Fibroblast of skin of right biceps (primary cell): ENCODE measurements around the gene CTXN1.
A peak's percentile ranks its signal among the peaks of the same experiment; 100 is the strongest.
"Not testable (repeated sequence)": the region's sequence is repeated elsewhere in the genome, so short reads cannot be mapped to it uniquely, and the experiment has no call there.

Experiments used
- DNase-seq: peaks from one replicate; pipeline ENCODE4 v3.0.0-alpha.2; 2013

Gene CTXN1

GRCh38 chr19:7924651-7925170 is 1.2 kb downstream of the CTXN1 start:
- no peak for DNase-seq

GRCh38 chr19:7924241-7924640 is 1.7 kb downstream of the CTXN1 start:
- DNase-seq, result no peak

- no peak for DNase-seq
These were observed 2.4 kb downstream of the CTXN1 start for GRCh38 chr19:7923295-7924191.

GRCh38 chr19:7922836-7923195 is 3.1 kb downstream of the CTXN1 start:
- no peak for DNase-seq

GRCh38 chr19:7921967-7922835 is 3.7 kb downstream of the CTXN1 start:
- no peak for DNase-seq

- DNase-seq, result no peak
These were observed 4.5 kb downstream of the CTXN1 start for GRCh38 chr19:7921302-7921966.

- DNase-seq, result peak; percentile 94
These were observed 5.2 kb downstream of the CTXN1 start for GRCh38 chr19:7920519-7921301.

GRCh38 chr19:7919610-7920518 is 6.1 kb downstream of the CTXN1 start, which contains the start of gene SNAPC2:
TSS of gene SNAPC2 (plus strand) at chr19:7920338. CDS start at chr19:7920367, 29 bp downstream.
- peak; percentile 95 for DNase-seq

GRCh38 chr19:7918615-7919421 is 7.1 kb downstream of the CTXN1 start:
- DNase-seq, result no peak

- DNase-seq, result not testable (repeated sequence)
These were observed 7.8 kb downstream of the CTXN1 start for GRCh38 chr19:7918062-7918614.

GRCh38 chr19:7917267-7918061 is 8.5 kb downstream of the CTXN1 start:
- DNase-seq, result peak; percentile 46

GRCh38 chr19:7916955-7917266 is 9.0 kb downstream of the CTXN1 start:
- no peak for DNase-seq

GRCh38 chr19:7916103-7916954 is 9.6 kb downstream of the CTXN1 start:
- DNase-seq, result no peak

GRCh38 chr19:7915250-7916102 is 10.5 kb downstream of the CTXN1 start:
- no peak for DNase-seq

- DNase-seq, result no peak
These were observed 11.3 kb downstream of the CTXN1 start, which contains the start of gene TGFBR3L for GRCh38 chr19:7914598-7915045. TSS of gene TGFBR3L (plus strand) at chr19:7914830.

- DNase-seq, result no peak
These were observed 11.8 kb downstream of the CTXN1 start for GRCh38 chr19:7914099-7914498.

GRCh38 chr19:7913652-7914051 is 12.3 kb downstream of the CTXN1 start:
- no peak for DNase-seq
